Suprapubic skin (tissue), 4 donors: ENCODE measurements around the gene RBM22.

Source experiments
- CTCF ChIP-seq, 2 donors: fragments of 200-600 bp in 1 of 2; fragments of 450-650 bp in 1 of 2; sonication (generic) in 1 of 2; IDR thresholded peaks; one replicate each; pipeline ENCODE4 v1.5.1; 2016 to 2019; ENCODE audit warnings: antibody characterized with exemption in 2 of 2, mild to moderate bottlenecking in 1 of 2, moderate library complexity in 1 of 2
- EP300 ChIP-seq: sonication (generic); formaldehyde crosslinking; IDR thresholded peaks from one replicate; pipeline ENCODE4 v1.6.1; 2017; ENCODE audit warnings: antibody characterized with exemption
- POLR2A ChIP-seq, 2 donors: fragments of 450-650 bp; IDR thresholded peaks; one replicate each; pipeline ENCODE4 v1.6.1; 2017; ENCODE audit warnings: antibody characterized with exemption in 2 of 2, mild to moderate bottlenecking in 2 of 2, moderate library complexity in 2 of 2
- POLR2AphosphoS5 ChIP-seq, 3 donors: sonication (generic); formaldehyde crosslinking; IDR thresholded peaks; one replicate each; pipeline ENCODE4 v1.6.1; 2017; ENCODE audit warnings: antibody characterized with exemption in 3 of 3

- peak; percentile 25 to 77 for TF ChIP-seq CTCF (IDR thresholded peaks at IDR 0.05)
- TF ChIP-seq POLR2A (IDR thresholded peaks at IDR 0.05), result no peak
- no peak for TF ChIP-seq EP300
- TF ChIP-seq POLR2AphosphoS5 (IDR thresholded peaks at IDR 0.05), result no peak
Observed at GRCh38 chr5:150656191-150657132, 44.4 kb downstream of the RBM22 start.
